OCI-LY7 (cell line): ENCODE measurements around the gene MZB1. TPM values are rescaled to one million over a fixed set of nuclear protein-coding genes. Genes with fewer than 3 reads are reported as not detected.

Experiments used
- BruUV-seq: library from RNA; stranded (reverse); fragments of 400-500 nt; replicated peaks from 2 replicates; lab custom pipeline; 2021; lab: Mats Ljungman, UMichigan
- CTCF ChIA-PET: fragments of 300-600 bp; sonication (Branson Sonifier 250); formaldehyde crosslinking; loops from one replicate; lab custom pipeline; 2022; ENCODE audit warnings: antibody characterized with exemption; ENCODE audit not compliant: unreplicated experiment; lab: Charles Lee
- POLR2A ChIA-PET: fragments of 300-600 bp; sonication (Branson Sonifier 250); formaldehyde crosslinking; loops from one replicate; lab custom pipeline; 2022; ENCODE audit warnings: antibody characterized with exemption; lab: Charles Lee
- DNase-seq: peaks from one replicate; pipeline ENCODE4 v3.0.0-alpha.2; 2015; ENCODE audit warnings: low spot score
- H2AFZ ChIP-seq: fragments of 200-600 bp; sonication (generic), shearing (Covaris generic); 2 replicates; pipeline ENCODE4 v1.6.1; 2014; ENCODE audit warnings: mild to moderate bottlenecking, antibody characterized with exemption, low read length, moderate library complexity
- H3K27ac ChIP-seq: fragments of 200-600 bp; sonication (generic); 2 replicates; pipeline ENCODE4 v1.5.1; 2014; ENCODE audit warnings: mixed run types, low read depth, mild to moderate bottlenecking, moderate library complexity, low read length, inconsistent platforms; ENCODE audit not compliant: poor library complexity, severe bottlenecking
- H3K36me3 ChIP-seq: fragments of 200-600 bp; sonication (generic); 2 replicates; pipeline ENCODE4 v1.6.1; 2014; ENCODE audit warnings: mild to moderate bottlenecking, antibody characterized with exemption, low read length, moderate library complexity, mixed read lengths; ENCODE audit not compliant: insufficient read depth
- H3K4me1 ChIP-seq: fragments of 200-600 bp; sonication (generic); 2 replicates; pipeline ENCODE4 v1.5.1; 2014; ENCODE audit warnings: mild to moderate bottlenecking, low read length; ENCODE audit not compliant: insufficient read depth, poor library complexity, severe bottlenecking
- H3K4me2 ChIP-seq: fragments of 200-600 bp; sonication (generic); 2 replicates; pipeline ENCODE4 v1.6.1; 2014; ENCODE audit warnings: mild to moderate bottlenecking, low read length
- H3K4me3 ChIP-seq: fragments of 200-600 bp; sonication (generic); 2 replicates; pipeline ENCODE4 v1.5.1; 2014; ENCODE audit warnings: mild to moderate bottlenecking, low read depth, low read length; ENCODE audit not compliant: poor library complexity, severe bottlenecking
- H3K79me2 ChIP-seq: fragments of 200-600 bp; sonication (generic); 2 replicates; pipeline ENCODE4 v1.6.1; 2016; ENCODE audit warnings: low read depth, mild to moderate bottlenecking, low read length, moderate library complexity, mixed read lengths; ENCODE audit not compliant: insufficient read depth
- H3K9me2 ChIP-seq: fragments of 200-600 bp; sonication (generic); 2 replicates; pipeline ENCODE4 v1.6.1; 2016; ENCODE audit warnings: mild to moderate bottlenecking, low read length, mixed read lengths; ENCODE audit not compliant: insufficient read depth
- H3K9me3 ChIP-seq: fragments of 200-600 bp; sonication (generic); 2 replicates; pipeline ENCODE4 v1.6.1; 2014; ENCODE audit warnings: mild to moderate bottlenecking, mixed run types, low read length, mixed read lengths
- H4K20me1 ChIP-seq: fragments of 200-600 bp; sonication (generic); 2 replicates; pipeline ENCODE4 v1.6.1; 2014; ENCODE audit warnings: mild to moderate bottlenecking, antibody characterized with exemption, low read length, moderate library complexity, mixed read lengths; ENCODE audit not compliant: insufficient read depth
- EZH2phosphoT487 ChIP-seq: fragments of 200-600 bp; sonication (generic); IDR thresholded peaks from 2 replicates; pipeline ENCODE4 v1.6.1; 2018; ENCODE audit warnings: low read depth, borderline replicate concordance, mild to moderate bottlenecking, mixed run types, antibody characterized with exemption, low read length, moderate library complexity, mixed read lengths
- intact Hi-C: fragments of 100-400 bp; cut with micrococcal nuclease; formaldehyde crosslinking; loops from one replicate; pipeline ENCODE4 v1.10.0; 2022; ENCODE audit not compliant: unreplicated experiment
- total RNA-seq, 2 experiments: library from RNA; depleted of rRNA in 1 of 2; stranded (reverse); fragments of >200 nt in 1 of 2; shearing (Covaris generic) in 1 of 2; gene quantifications; 2 replicates each; pipeline ENCODE4 v1.2.3, GENCODE V29; 2014 to 2022
- TF ChIP-seq, protein P1 (sequence below): fragments of 200-600 bp; sonication (generic); conservative IDR thresholded peaks from 2 replicates; pipeline ENCODE4 v1.5.1; 2014; ENCODE audit warnings: mild to moderate bottlenecking, antibody characterized with exemption, low read length, moderate library complexity, mixed read lengths

Gene MZB1
- total RNA-seq, 2 experiments from 2014 or later = 727 to 1,014 TPM

- intact Hi-C loops = loop anchor here (10.0 kb wide), 1 partner anchor 209 kb away; the partner anchor contains the start of gene SIL1
- BruUV-seq = no TSS peak
- peak within 1 kb of the TSS; percentile 71 for H3K4me3 ChIP-seq
- H3K27ac ChIP-seq = peak within 1 kb of the TSS; percentile 83
- POLR2A ChIA-PET = interaction anchor here (0.6 to 1.7 kb wide), 5 partner anchors 11 to 111 kb away, joined by 3 to 5 read pairs (median 4); partner anchors contain the start of gene MATR3
- H3K9me3 ChIP-seq = no peaks in the 10 kb centered on the region
- TF ChIP-seq, protein P1, sequence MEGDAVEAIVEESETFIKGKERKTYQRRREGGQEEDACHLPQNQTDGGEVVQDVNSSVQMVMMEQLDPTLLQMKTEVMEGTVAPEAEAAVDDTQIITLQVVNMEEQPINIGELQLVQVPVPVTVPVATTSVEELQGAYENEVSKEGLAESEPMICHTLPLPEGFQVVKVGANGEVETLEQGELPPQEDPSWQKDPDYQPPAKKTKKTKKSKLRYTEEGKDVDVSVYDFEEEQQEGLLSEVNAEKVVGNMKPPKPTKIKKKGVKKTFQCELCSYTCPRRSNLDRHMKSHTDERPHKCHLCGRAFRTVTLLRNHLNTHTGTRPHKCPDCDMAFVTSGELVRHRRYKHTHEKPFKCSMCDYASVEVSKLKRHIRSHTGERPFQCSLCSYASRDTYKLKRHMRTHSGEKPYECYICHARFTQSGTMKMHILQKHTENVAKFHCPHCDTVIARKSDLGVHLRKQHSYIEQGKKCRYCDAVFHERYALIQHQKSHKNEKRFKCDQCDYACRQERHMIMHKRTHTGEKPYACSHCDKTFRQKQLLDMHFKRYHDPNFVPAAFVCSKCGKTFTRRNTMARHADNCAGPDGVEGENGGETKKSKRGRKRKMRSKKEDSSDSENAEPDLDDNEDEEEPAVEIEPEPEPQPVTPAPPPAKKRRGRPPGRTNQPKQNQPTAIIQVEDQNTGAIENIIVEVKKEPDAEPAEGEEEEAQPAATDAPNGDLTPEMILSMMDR = no peak
- no peak for TF ChIP-seq EZH2phosphoT487
- H3K4me1 ChIP-seq = peaks cover 43% of the 10 kb centered on the region
- H2AFZ ChIP-seq = peak within 1 kb of the TSS; percentile 75
- peak; percentile 98 for DNase-seq
- H3K4me2 ChIP-seq = peak within 1 kb of the TSS; percentile 98
- H3K9me2 ChIP-seq = no peaks in the 10 kb centered on the region
- no peaks in the 10 kb centered on the region for H4K20me1 ChIP-seq
- no peaks in the 10 kb centered on the region for H3K79me2 ChIP-seq
- CTCF ChIA-PET = interaction anchor here (0.6 to 3.1 kb wide), 3 partner anchors 13 to 902 kb away, joined by 3 to 12 read pairs (median 3); no protein-coding TSS in a partner anchor
- peaks cover 6% of the 10 kb centered on the region; the same call in 1 of the 2 replicates for H3K36me3 ChIP-seq
Observed at GRCh38 chr5:139403787-139404483, 14.2 kb upstream of the MZB1 start, which contains the start of gene SPATA24. Gene SPATA24 (minus strand): TSS chr5:139404089. CDS start chr5:139404060, 29 bp downstream.

DNA sequence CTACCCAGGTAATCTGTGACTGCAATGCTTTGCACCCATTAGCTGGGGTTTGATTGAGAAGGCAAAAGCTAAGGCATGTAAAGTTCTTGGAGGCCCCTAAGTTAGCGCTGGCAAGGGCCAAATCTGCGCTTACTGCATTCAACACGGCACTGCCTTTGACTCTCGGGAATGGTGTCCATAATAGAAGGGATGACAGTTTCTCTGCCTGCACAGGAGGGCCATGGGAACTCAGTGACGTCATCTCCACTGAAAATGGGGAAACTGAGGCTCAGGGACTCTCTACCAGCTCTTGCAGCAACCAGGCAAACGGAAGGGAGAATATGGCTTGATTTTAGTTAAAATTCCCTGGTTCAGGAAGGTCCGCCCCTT lies 13.7 kb upstream of the MZB1 start:
- Histone ChIP-seq H2AFZ (peak overlapping the region; percentile 42; the same call in 1 of the 2 replicates), H3K9me2 (no peaks in the 10 kb centered on the region), H3K36me3 (peaks cover 6% of the 10 kb centered on the region; the same call in 1 of the 2 replicates), H3K9me3 (no peaks in the 10 kb centered on the region), H3K4me1 (peaks cover 41% of the 10 kb centered on the region), H3K79me2 (no peaks in the 10 kb centered on the region), H4K20me1 (no peaks in the 10 kb centered on the region), H3K4me3 (peak overlapping the region; percentile 71), H3K4me2 (peak overlapping the region; percentile 98), H3K27ac (peak overlapping the region; percentile 83)
- no peak for DNase-seq
- CTCF ChIA-PET = interaction anchor here (3.1 kb wide), 1 partner anchor 12 kb away, joined by 12 read pairs; no protein-coding TSS in a partner anchor
- TSS peak; percentile 89 for BruUV-seq
- TF ChIP-seq, protein P1 = no peak
- no peak for TF ChIP-seq EZH2phosphoT487
- intact Hi-C loops = loop anchor here (10.0 kb wide), 1 partner anchor 209 kb away; the partner anchor contains the start of gene SIL1
- POLR2A ChIA-PET = interaction anchor here (0.8 to 1.7 kb wide), 4 partner anchors 12 to 111 kb away, joined by 3 to 7 read pairs (median 4); partner anchors contain the start of gene MATR3
